Endothelial cell of umbilical vein (primary cell): ENCODE results near the gene EZR.

Experiments used
- MYC ChIP-seq: IDR thresholded peaks from one replicate; pipeline ENCODE4 v1.6.1; 2011; ENCODE audit warnings: mild to moderate bottlenecking, low read depth, low read length
- TF ChIP-seq, protein P1 (sequence below), 2 donors: IDR thresholded peaks; 1 replicate in 1 of 2; 2 replicates in 1 of 2; pipeline ENCODE4 v1.5.1; 2011; ENCODE audit warnings: low read length in 2 of 2, mild to moderate bottlenecking in 2 of 2, moderate library complexity in 2 of 2, control low read depth in 1 of 2, inconsistent platforms in 1 of 2, low read depth in 1 of 2; ENCODE audit not compliant: insufficient read depth in 1 of 2; ENCODE audit errors: extremely low read depth in 1 of 2

DNA sequence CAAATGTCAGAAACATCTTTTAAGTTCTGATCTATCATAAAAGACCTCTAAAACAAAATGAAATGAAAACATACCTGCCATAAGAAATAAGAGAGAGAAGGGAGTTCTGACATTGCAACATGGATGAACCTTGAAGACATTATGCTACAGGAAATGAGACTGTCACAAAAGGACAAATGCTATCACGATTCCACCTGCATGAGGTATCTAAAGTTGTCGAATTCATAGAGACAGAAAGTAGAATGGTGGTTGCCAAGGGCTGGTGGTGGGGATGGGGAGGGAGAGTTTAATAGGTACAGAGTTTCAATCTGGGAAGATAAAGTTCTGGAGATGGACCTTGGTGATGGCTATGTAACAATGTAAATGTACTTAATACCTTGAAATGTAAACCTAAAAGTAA is 3.3 kb downstream of the EZR start:
- no peak for TF ChIP-seq MYC
- TF ChIP-seq, protein P1, sequence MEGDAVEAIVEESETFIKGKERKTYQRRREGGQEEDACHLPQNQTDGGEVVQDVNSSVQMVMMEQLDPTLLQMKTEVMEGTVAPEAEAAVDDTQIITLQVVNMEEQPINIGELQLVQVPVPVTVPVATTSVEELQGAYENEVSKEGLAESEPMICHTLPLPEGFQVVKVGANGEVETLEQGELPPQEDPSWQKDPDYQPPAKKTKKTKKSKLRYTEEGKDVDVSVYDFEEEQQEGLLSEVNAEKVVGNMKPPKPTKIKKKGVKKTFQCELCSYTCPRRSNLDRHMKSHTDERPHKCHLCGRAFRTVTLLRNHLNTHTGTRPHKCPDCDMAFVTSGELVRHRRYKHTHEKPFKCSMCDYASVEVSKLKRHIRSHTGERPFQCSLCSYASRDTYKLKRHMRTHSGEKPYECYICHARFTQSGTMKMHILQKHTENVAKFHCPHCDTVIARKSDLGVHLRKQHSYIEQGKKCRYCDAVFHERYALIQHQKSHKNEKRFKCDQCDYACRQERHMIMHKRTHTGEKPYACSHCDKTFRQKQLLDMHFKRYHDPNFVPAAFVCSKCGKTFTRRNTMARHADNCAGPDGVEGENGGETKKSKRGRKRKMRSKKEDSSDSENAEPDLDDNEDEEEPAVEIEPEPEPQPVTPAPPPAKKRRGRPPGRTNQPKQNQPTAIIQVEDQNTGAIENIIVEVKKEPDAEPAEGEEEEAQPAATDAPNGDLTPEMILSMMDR (IDR thresholded peaks at IDR 0.05; ENCODE audit: extremely low read depth in 1 of 2, insufficient read depth in 1 of 2, low read depth in 1 of 2, low read length in 2 of 2), result no peak
